Omental fat pad (tissue), 4 donors: ENCODE results near the gene RORB. TPM values are rescaled to one million over a fixed set of nuclear protein-coding genes. Genes with fewer than 3 reads are reported as not detected.

Experiments used
- ATAC-seq: fragments of 150-250 bp; one replicate; pipeline ENCODE4 v1.9.1; 2016; ENCODE audit warnings: mild to moderate bottlenecking, moderate library complexity; ENCODE audit not compliant: low FRiP score
- DNase-seq: peaks from one replicate; pipeline ENCODE4 v3.0.0-alpha.2; 2019; ENCODE audit warnings: low spot score
- total RNA-seq, 4 donors: library from RNA; depleted of rRNA; stranded (reverse); fragments of >200 nt; gene quantifications; one replicate each; pipeline ENCODE4 v1.1.0, GENCODE V29; 2016
- TF ChIP-seq, protein P1 (sequence below), 3 donors: fragments of 450-650 bp; IDR thresholded peaks; one replicate each; pipeline ENCODE4 v1.5.1; 2016 to 2017; ENCODE audit warnings: antibody characterized with exemption in 3 of 3, mild to moderate bottlenecking in 3 of 3, moderate library complexity in 2 of 3

The RORB gene
- total RNA-seq, 4 donors from 2014 or later: 0.50 to 2.8 (median 2.1) TPM

- no peak for ATAC-seq
- no peak for DNase-seq
- TF ChIP-seq, protein P1, sequence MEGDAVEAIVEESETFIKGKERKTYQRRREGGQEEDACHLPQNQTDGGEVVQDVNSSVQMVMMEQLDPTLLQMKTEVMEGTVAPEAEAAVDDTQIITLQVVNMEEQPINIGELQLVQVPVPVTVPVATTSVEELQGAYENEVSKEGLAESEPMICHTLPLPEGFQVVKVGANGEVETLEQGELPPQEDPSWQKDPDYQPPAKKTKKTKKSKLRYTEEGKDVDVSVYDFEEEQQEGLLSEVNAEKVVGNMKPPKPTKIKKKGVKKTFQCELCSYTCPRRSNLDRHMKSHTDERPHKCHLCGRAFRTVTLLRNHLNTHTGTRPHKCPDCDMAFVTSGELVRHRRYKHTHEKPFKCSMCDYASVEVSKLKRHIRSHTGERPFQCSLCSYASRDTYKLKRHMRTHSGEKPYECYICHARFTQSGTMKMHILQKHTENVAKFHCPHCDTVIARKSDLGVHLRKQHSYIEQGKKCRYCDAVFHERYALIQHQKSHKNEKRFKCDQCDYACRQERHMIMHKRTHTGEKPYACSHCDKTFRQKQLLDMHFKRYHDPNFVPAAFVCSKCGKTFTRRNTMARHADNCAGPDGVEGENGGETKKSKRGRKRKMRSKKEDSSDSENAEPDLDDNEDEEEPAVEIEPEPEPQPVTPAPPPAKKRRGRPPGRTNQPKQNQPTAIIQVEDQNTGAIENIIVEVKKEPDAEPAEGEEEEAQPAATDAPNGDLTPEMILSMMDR (IDR thresholded peaks at IDR 0.05): no peak
These were observed 57.8 kb downstream of the RORB start for GRCh38 chr9:74554751-74555419.

- ATAC-seq (no peak), DNase-seq (no peak)
- TF ChIP-seq, protein P1 (IDR thresholded peaks at IDR 0.05): no peak
These were observed 58.4 kb downstream of the RORB start for GRCh38 chr9:74555565-74555964.

- DNase-seq: no peak
- TF ChIP-seq, protein P1 (IDR thresholded peaks at IDR 0.05): no peak
- ATAC-seq: no peak
These were observed 59.5 kb downstream of the RORB start for GRCh38 chr9:74556685-74557084.

DNA sequence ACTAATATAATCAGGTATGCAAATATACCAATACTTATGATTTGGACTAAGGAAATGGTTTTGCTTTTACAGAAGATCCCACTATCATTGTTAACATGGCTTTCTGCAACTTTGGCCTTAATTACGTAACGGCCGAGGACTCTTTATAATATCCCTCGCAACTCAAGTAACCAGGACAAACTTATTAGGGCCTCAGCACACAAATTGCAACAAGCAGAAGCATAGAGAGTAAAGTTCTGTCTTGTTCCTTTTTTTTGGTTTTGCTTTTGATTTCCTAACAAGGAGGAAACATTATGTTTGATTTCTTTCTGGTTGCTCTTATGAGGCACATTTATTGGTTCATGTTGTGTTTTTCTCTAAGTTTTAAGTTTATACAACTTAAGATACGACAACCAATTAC is 60.4 kb downstream of the RORB start:
- ATAC-seq: no peak

GRCh38 chr9:74562611-74563010 is 65.5 kb downstream of the RORB start:
- TF ChIP-seq, protein P1 (IDR thresholded peaks at IDR 0.05): no peak
- ATAC-seq (no peak), DNase-seq (no peak)

More for the DNA sequence above, 60.4 kb downstream of the RORB start:
- no peak for DNase-seq
- TF ChIP-seq, protein P1 (IDR thresholded peaks at IDR 0.05): no peak

- TF ChIP-seq, protein P1 (IDR thresholded peaks at IDR 0.05): no peak
- DNase-seq (no peak), ATAC-seq (no peak)
These were observed 73.9 kb downstream of the RORB start for GRCh38 chr9:74570879-74571512.
